ENCODE data around the gene RTN4. TPM values are rescaled to one million over a fixed set of nuclear protein-coding genes. Genes with fewer than 3 reads are reported as not detected.
A peak's percentile ranks its signal among the peaks of the same experiment; 100 is the strongest.

The RTN4 gene
- total and polyA plus RNA-seq, 2 experiments from 2014 or later, result 218 to 221 TPM

- ATAC-seq, result peak; percentile 61
- no peaks in the 10 kb centered on the region for H3K79me2 ChIP-seq (replicated peaks; ENCODE audit: insufficient read depth)
- peaks cover 20% of the 10 kb centered on the region for H3K4me1 Mint-ChIP-seq
- H3K36me3 Mint-ChIP-seq (ENCODE audit: low read depth), result 0 out of 3 replicates have a peak, but pooled peaks cover 2% of the 10 kb centered on the region
- H3K4me3 ChIP-seq, result no peak overlapping the region
- no peaks in the 10 kb centered on the region for H3F3A ChIP-seq (replicated peaks; ENCODE audit: low read depth)
- H3K4me3 Mint-ChIP-seq, result no peak overlapping the region
- H3K27ac Mint-ChIP-seq, result 0 out of 2 replicates have a peak overlapping the region, but pooled peaks have one; percentile 25
- H3K9me3 Mint-ChIP-seq, result no peaks in the 10 kb centered on the region
- peaks cover 7% of the 10 kb centered on the region for H3K27me3 Mint-ChIP-seq (ENCODE audit: insufficient read depth, low read depth, poor library complexity)
- H3K4me1 ChIP-seq (ENCODE audit: insufficient read depth), result peaks cover 13% of the 10 kb centered on the region; the same call in 1 of the 2 replicates
- no peak for TF ChIP-seq EZH2phosphoT487 (IDR thresholded peaks at IDR 0.05; ENCODE audit: unreplicated experiment)
- TF ChIP-seq ETS1 (IDR thresholded peaks at IDR 0.05), result no peak
- no peak for TF ChIP-seq EZH2 (IDR thresholded peaks at IDR 0.05; ENCODE audit: low read depth, unreplicated experiment)
- no peak for TF ChIP-seq STAT1 (IDR thresholded peaks at IDR 0.05; ENCODE audit: unreplicated experiment)
- no peak for TF ChIP-seq NANOG (IDR thresholded peaks at IDR 0.05; ENCODE audit: borderline replicate concordance)
- no peak for TF ChIP-seq CREB1 (CRISPR knock-in tag; IDR thresholded peaks at IDR 0.05; ENCODE audit: low read depth)
- no peak for TF ChIP-seq JUNB (IDR thresholded peaks at IDR 0.05; ENCODE audit: unreplicated experiment)
- no peak for TF ChIP-seq REST (IDR thresholded peaks at IDR 0.05; ENCODE audit: unreplicated experiment)
- no peak for TF ChIP-seq ZNF462 (CRISPR knock-in tag; IDR thresholded peaks at IDR 0.05)
- no peak for TF ChIP-seq CTCF (conservative IDR thresholded peaks at IDR 0.05; ENCODE audit: low read depth in 2 of 2)
- no peak for TF ChIP-seq ZNF114 (CRISPR knock-in tag; IDR thresholded peaks at IDR 0.05)
- no peak for TF ChIP-seq POLR2AphosphoS5 (IDR thresholded peaks at IDR 0.05; ENCODE audit: low read depth)
- H3K36me3 ChIP-seq (ENCODE audit: insufficient read depth), result no peaks in the 10 kb centered on the region
- no peak overlapping the region for H3K27ac ChIP-seq (ENCODE audit: low read depth)
- H2AFZ ChIP-seq, result no peak overlapping the region
- peak; percentile 71 for DNase-seq (ENCODE audit: low spot score)
- H3K27me3 ChIP-seq (ENCODE audit: insufficient read depth), result no peaks in the 10 kb centered on the region
- 0 out of 2 replicates have a peak overlapping the region, but pooled peaks have one; percentile 3 for H3K4me2 ChIP-seq
- no peaks in the 10 kb centered on the region for H4K20me1 ChIP-seq (replicated peaks; ENCODE audit: insufficient read depth)
- H3K9me2 ChIP-seq (ENCODE audit: insufficient read depth), result no peaks in the 10 kb centered on the region; the same call in 1 of the 2 replicates
Measured at GRCh38 chr2:54957321-54957999, 92.8 kb downstream of the RTN4 start.

Data from GM23338 (cell line).